OCI-LY1 (cell line): ENCODE data around the gene CRADD.

Experiments used
- H2AFZ ChIP-seq: fragments of 200-600 bp; sonication (generic), shearing (Covaris generic); 2 replicates; pipeline ENCODE4 v1.6.0; 2014; ENCODE audit warnings: antibody characterized with exemption, mild to moderate bottlenecking, low read length
- H3F3A ChIP-seq: fragments of 200-600 bp; sonication (generic), shearing (Covaris generic); 2 replicates; pipeline ENCODE4 v1.6.0; 2014; ENCODE audit warnings: mild to moderate bottlenecking, antibody characterized with exemption, low read length, moderate library complexity; ENCODE audit not compliant: insufficient read depth
- H3K27ac ChIP-seq: fragments of 200-600 bp; sonication (generic); 2 replicates; pipeline ENCODE4 v1.5.1; 2014; ENCODE audit warnings: low read length, mixed run types, mild to moderate bottlenecking, low read depth; ENCODE audit not compliant: poor library complexity, severe bottlenecking
- H3K27me3 ChIP-seq: fragments of 200-600 bp; sonication (generic); 2 replicates; pipeline ENCODE4 v1.6.0; 2014; ENCODE audit warnings: antibody characterized with exemption, mild to moderate bottlenecking, low read length, moderate library complexity; ENCODE audit not compliant: insufficient read depth
- H3K36me3 ChIP-seq: fragments of 200-600 bp; sonication (generic); 2 replicates; pipeline ENCODE4 v1.6.1; 2014; ENCODE audit warnings: mild to moderate bottlenecking, antibody characterized with exemption, low read length, moderate library complexity, mixed read lengths; ENCODE audit not compliant: insufficient read depth
- H3K4me1 ChIP-seq: fragments of 200-600 bp; sonication (generic); 2 replicates; pipeline ENCODE4 v1.5.1; 2014; ENCODE audit warnings: mild to moderate bottlenecking, low read length, moderate library complexity; ENCODE audit not compliant: insufficient read depth, severe bottlenecking
- H3K4me2 ChIP-seq: fragments of 200-600 bp; sonication (generic), shearing (Covaris generic); 2 replicates; pipeline ENCODE4 v1.6.1; 2014; ENCODE audit warnings: low read length
- H3K4me3 ChIP-seq: fragments of 200-600 bp; sonication (generic); 2 replicates; pipeline ENCODE4 v1.5.1; 2014; ENCODE audit warnings: low read length, low read depth, mild to moderate bottlenecking, mixed read lengths; ENCODE audit not compliant: poor library complexity, severe bottlenecking
- H3K79me2 ChIP-seq: fragments of 200-600 bp; shearing (Covaris generic); 2 replicates; pipeline ENCODE4 v1.6.1; 2016; ENCODE audit warnings: mixed run types, low read length, mixed read lengths; ENCODE audit not compliant: insufficient read depth
- H3K9ac ChIP-seq: fragments of 200-600 bp; sonication (generic), shearing (Covaris generic); 2 replicates; pipeline ENCODE4 v1.6.1; 2014; ENCODE audit warnings: mild to moderate bottlenecking, low read length, mixed read lengths
- H3K9me2 ChIP-seq: fragments of 200-600 bp; sonication (generic), shearing (Covaris generic); 2 replicates; pipeline ENCODE4 v1.6.1; 2014; ENCODE audit warnings: low read depth, mild to moderate bottlenecking, low read length, mixed read lengths
- H3K9me3 ChIP-seq: fragments of 200-600 bp; shearing (Covaris generic); 2 replicates; pipeline ENCODE4 v1.6.1; 2014; ENCODE audit warnings: low read length, mixed read lengths
- H4K20me1 ChIP-seq: fragments of 200-600 bp; sonication (generic), shearing (Covaris generic); 2 replicates; pipeline ENCODE4 v1.6.0; 2016; ENCODE audit warnings: mild to moderate bottlenecking, low read length; ENCODE audit not compliant: insufficient read depth
- EZH2 ChIP-seq: fragments of 200-600 bp; sonication (generic), shearing (Covaris generic); IDR thresholded peaks from 2 replicates; pipeline ENCODE4 v1.8.0; 2017; ENCODE audit warnings: borderline replicate concordance, mixed run types, mild to moderate bottlenecking, antibody characterized with exemption, low read length, moderate library complexity, mixed read lengths
- TF ChIP-seq, protein P1 (sequence below): fragments of 200-600 bp; sonication (generic), shearing (Covaris generic); IDR thresholded peaks from 2 replicates; pipeline ENCODE4 v1.5.1; 2017; ENCODE audit warnings: mild to moderate bottlenecking, antibody characterized with exemption, low read length, moderate library complexity, mixed read lengths

Gene CRADD

DNA sequence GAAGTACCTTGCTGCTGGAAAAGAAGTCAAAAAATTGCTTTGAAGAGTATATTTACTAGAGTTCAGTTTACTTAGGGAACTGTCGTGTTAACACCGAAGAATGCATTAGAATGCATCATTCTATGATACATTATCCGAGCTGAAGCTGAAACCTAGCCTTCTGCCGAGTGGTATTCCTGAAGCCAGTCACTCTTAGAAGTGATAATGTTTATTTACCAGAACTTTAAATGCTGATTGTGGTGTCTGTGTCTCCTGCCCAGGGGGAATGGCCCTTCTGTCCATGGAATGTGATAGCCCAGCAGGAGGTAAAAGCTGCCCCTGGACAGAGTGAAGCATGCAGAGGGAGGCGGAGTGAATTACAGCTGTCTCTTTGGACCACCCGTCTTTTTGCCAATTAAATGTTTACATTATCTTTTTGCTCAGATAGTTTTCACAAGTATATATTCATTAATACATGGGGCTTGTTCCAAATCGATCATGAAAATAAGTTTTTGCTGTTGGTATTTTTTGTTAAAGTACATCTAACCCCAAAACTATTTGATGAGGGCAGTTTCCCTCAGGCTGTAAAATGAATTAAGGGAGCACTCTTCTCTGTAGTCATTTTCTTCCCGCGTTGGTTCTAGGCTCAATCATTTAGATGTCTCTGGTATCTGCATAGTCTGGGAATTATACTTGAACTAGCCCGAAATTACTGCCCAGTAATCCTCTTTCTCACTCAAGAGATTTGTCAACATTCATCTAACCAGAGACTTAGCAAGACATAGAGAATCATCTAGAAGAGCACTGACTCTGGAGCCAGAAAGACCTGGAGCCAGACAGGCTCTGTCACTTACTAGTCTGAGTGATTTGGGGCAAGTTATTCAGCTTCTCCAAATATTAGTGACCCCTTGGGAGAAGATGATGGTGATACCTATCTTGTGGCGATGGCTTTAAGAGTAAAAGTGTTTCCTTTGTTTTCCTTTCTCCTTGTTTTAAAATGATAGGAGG, 147.6 kb downstream of the CRADD start:
- no peak for TF ChIP-seq EZH2
- H3K27me3 ChIP-seq, result no peaks in the 10 kb centered on the region
- no peaks in the 10 kb centered on the region for H3K9me2 ChIP-seq
- no peak overlapping the region for H3K4me2 ChIP-seq
- no peak overlapping the region for H3K27ac ChIP-seq
- H3K4me3 ChIP-seq, result no peak overlapping the region
- no peak overlapping the region for H2AFZ ChIP-seq
- H3K4me1 ChIP-seq, result no peaks in the 10 kb centered on the region
- no peaks in the 10 kb centered on the region for H3K79me2 ChIP-seq
- H3F3A ChIP-seq, result no peaks in the 10 kb centered on the region
- no peaks in the 10 kb centered on the region for H3K9me3 ChIP-seq
- H4K20me1 ChIP-seq, result no peaks in the 10 kb centered on the region
- H3K9ac ChIP-seq, result no peak overlapping the region
- H3K36me3 ChIP-seq, result no peaks in the 10 kb centered on the region; the same call in 1 of the 2 replicates

DNA sequence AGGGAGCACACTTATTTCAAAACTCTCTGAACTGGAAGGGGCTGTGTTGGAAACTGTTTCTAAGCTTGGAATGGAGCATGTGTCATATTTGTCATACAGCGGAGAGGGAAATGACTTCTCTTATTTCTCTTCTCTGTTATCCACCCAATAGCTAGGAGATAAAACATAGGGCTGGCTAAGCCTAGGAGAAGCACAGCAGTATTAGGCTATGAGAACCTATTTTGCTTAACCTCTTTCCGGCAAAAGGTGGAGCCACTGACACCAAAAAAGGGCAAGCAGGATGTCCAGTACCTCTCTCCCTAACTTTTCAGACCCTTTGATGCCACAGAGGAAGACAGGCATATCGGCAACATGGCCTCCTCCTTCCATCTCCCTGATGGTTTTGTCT, 148.3 kb downstream of the CRADD start:
- no peak overlapping the region for H2AFZ ChIP-seq

DNA sequence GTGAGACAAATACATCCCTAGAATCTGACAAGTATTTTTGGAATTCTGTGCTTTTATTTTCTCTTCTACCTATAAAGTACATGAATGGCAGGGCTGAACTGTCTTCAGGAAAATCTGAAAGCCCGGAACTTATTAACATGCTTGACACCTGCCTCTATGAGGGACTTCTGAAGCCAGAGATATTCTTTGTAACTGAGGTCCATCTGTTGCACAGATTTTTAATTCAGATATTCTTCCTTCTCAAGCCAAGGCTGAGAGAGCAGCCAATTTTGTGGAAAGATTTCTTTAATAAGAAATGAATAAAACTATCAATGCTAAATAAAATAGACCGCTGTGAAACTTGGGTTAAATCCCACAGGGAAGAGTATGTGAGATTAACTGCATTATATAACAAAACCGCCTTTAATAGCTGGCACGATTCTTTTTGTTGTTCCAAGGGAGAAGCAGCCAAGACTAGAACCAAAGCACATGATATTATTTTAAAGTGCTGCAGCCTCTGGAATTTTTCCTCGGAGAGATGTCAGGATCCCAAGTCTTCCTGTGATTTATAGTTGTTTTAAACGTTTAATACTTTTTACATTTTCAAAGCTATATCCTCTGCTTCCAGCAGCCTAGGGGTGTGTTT, 148.9 kb downstream of the CRADD start:
- no peaks in the 10 kb centered on the region for H3K36me3 ChIP-seq
- no peak for TF ChIP-seq EZH2
- TF ChIP-seq, protein P1, sequence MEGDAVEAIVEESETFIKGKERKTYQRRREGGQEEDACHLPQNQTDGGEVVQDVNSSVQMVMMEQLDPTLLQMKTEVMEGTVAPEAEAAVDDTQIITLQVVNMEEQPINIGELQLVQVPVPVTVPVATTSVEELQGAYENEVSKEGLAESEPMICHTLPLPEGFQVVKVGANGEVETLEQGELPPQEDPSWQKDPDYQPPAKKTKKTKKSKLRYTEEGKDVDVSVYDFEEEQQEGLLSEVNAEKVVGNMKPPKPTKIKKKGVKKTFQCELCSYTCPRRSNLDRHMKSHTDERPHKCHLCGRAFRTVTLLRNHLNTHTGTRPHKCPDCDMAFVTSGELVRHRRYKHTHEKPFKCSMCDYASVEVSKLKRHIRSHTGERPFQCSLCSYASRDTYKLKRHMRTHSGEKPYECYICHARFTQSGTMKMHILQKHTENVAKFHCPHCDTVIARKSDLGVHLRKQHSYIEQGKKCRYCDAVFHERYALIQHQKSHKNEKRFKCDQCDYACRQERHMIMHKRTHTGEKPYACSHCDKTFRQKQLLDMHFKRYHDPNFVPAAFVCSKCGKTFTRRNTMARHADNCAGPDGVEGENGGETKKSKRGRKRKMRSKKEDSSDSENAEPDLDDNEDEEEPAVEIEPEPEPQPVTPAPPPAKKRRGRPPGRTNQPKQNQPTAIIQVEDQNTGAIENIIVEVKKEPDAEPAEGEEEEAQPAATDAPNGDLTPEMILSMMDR, result no peak
- no peaks in the 10 kb centered on the region for H3K9me3 ChIP-seq
- H3K9ac ChIP-seq, result no peak overlapping the region
- no peak overlapping the region for H2AFZ ChIP-seq
- no peaks in the 10 kb centered on the region for H4K20me1 ChIP-seq
- H3F3A ChIP-seq, result no peaks in the 10 kb centered on the region
- no peaks in the 10 kb centered on the region for H3K79me2 ChIP-seq
- H3K4me3 ChIP-seq, result no peak overlapping the region
- H3K4me2 ChIP-seq, result no peak overlapping the region
- no peaks in the 10 kb centered on the region for H3K27me3 ChIP-seq
- H3K9me2 ChIP-seq, result no peaks in the 10 kb centered on the region
- H3K27ac ChIP-seq, result no peak overlapping the region
- no peaks in the 10 kb centered on the region for H3K4me1 ChIP-seq

More for the DNA sequence above, 148.3 kb downstream of the CRADD start:
- Histone ChIP-seq H3K4me2 (no peak overlapping the region), H3K9ac (no peak overlapping the region), H3K9me3 (no peaks in the 10 kb centered on the region), H3F3A (no peaks in the 10 kb centered on the region), H3K27me3 (no peaks in the 10 kb centered on the region), H4K20me1 (no peaks in the 10 kb centered on the region), H3K4me3 (no peak overlapping the region), H3K4me1 (no peaks in the 10 kb centered on the region), H3K36me3 (no peaks in the 10 kb centered on the region), H3K79me2 (no peaks in the 10 kb centered on the region), H3K27ac (no peak overlapping the region), H3K9me2 (no peaks in the 10 kb centered on the region)
- TF ChIP-seq EZH2, result no peak
- TF ChIP-seq, protein P1, result no peak
